HEK293 (cell line): ENCODE data around the gene MEG3.

Source experiments
- CTCF ChIA-PET: fragments of 350-600 bp; formaldehyde crosslinking; extraction: SDS; loops from one replicate; lab custom pipeline; 2021; ENCODE audit warnings: antibody characterized with exemption; lab: Yijun Ruan, JAX
- POLR2A ChIA-PET: fragments of 300-600 bp; formaldehyde crosslinking; extraction: SDS; loops from one replicate; lab custom pipeline; 2020; ENCODE audit warnings: antibody characterized with exemption, inconsistent platforms; lab: Yijun Ruan, JAX
- H3K27ac ChIP-seq: fragments of 200-500 bp; sonication (Bioruptor generic); 2 replicates; pipeline ENCODE4 v1.5.1; 2014; ENCODE audit warnings: low read depth, low read length, control low read depth, inconsistent platforms; ENCODE audit errors: extremely low read depth
- H3K36me3 ChIP-seq, 2 experiments: fragments of 200-500 bp in 1 of 2; sonication (Bioruptor generic) in 1 of 2; 1 replicate in 1 of 2; 2 replicates in 1 of 2; pipeline ENCODE4 v1.5.1; 2014 to 2017; ENCODE audit warnings: inconsistent platforms in 2 of 2, low read length in 2 of 2; ENCODE audit not compliant: control insufficient read depth in 2 of 2, insufficient read depth in 1 of 2
- H3K4me1 ChIP-seq: fragments of 200-500 bp; sonication (Bioruptor generic); 2 replicates; pipeline ENCODE4 v1.5.1; 2014; ENCODE audit warnings: mild to moderate bottlenecking, low read length, inconsistent platforms; ENCODE audit not compliant: control insufficient read depth, insufficient read depth
- H3K4me3 ChIP-seq: 2 replicates; pipeline ENCODE4 v1.5.1; 2011; ENCODE audit warnings: low read depth, mild to moderate bottlenecking, control low read depth, low read length, moderate library complexity
- H3K9me3 ChIP-seq: fragments of 200-500 bp; sonication (Bioruptor generic); 2 replicates; pipeline ENCODE4 v1.5.1; 2014; ENCODE audit warnings: low read depth, low read length, inconsistent platforms; ENCODE audit not compliant: control insufficient read depth, insufficient read depth
- GLI4 ChIP-seq: fragments of 450-650 bp; formaldehyde crosslinking; IDR thresholded peaks from 2 replicates; pipeline ENCODE4 v1.5.1; 2016; ENCODE audit warnings: missing biosample characterization, missing genetic modification characterization
- HOXA7 ChIP-seq: sonication (generic); formaldehyde crosslinking; IDR thresholded peaks from 2 replicates; pipeline ENCODE4 v1.8.1; 2022; ENCODE audit warnings: missing genetic modification reagents, borderline replicate concordance
- IKZF3 ChIP-seq: fragments of 450-650 bp; IDR thresholded peaks from 2 replicates; pipeline ENCODE4 v1.5.0; 2018; ENCODE audit warnings: missing biosample characterization, mild to moderate bottlenecking, missing genetic modification characterization, moderate library complexity
- KLF16 ChIP-seq: fragments of 450-650 bp; formaldehyde crosslinking; IDR thresholded peaks from 2 replicates; pipeline ENCODE4 v1.5.1; 2017; ENCODE audit warnings: missing biosample characterization, missing genetic modification characterization
- SALL2 ChIP-seq: fragments of 450-650 bp; formaldehyde crosslinking; IDR thresholded peaks from 2 replicates; pipeline ENCODE4 v1.5.0; 2017; ENCODE audit warnings: missing biosample characterization, mild to moderate bottlenecking, missing genetic modification characterization, borderline replicate concordance
- SP2 ChIP-seq: fragments of 450-650 bp; formaldehyde crosslinking; IDR thresholded peaks from 2 replicates; pipeline ENCODE4 v1.5.1; 2016; ENCODE audit warnings: missing biosample characterization, missing genetic modification characterization
- SP3 ChIP-seq: fragments of 450-650 bp; formaldehyde crosslinking; IDR thresholded peaks from 2 replicates; pipeline ENCODE4 v1.5.1; 2016; ENCODE audit warnings: missing biosample characterization, missing genetic modification characterization
- YY2 ChIP-seq: fragments of 450-650 bp; formaldehyde crosslinking; IDR thresholded peaks from 2 replicates; pipeline ENCODE4 v1.5.1; 2016; ENCODE audit warnings: missing biosample characterization, missing genetic modification characterization
- ZBTB21 ChIP-seq: fragments of 450-650 bp; formaldehyde crosslinking; IDR thresholded peaks from 2 replicates; pipeline ENCODE4 v1.5.1; 2017; ENCODE audit warnings: missing biosample characterization, missing genetic modification characterization
- ZNF121 ChIP-seq: fragments of 450-650 bp; formaldehyde crosslinking; IDR thresholded peaks from 2 replicates; pipeline ENCODE4 v1.5.1; 2016; ENCODE audit warnings: missing biosample characterization, missing genetic modification characterization
- ZNF155 ChIP-seq: fragments of 450-650 bp; formaldehyde crosslinking; IDR thresholded peaks from 2 replicates; pipeline ENCODE4 v1.5.1; 2016; ENCODE audit warnings: missing biosample characterization, missing genetic modification characterization
- ZNF292 ChIP-seq: fragments of 450-650 bp; formaldehyde crosslinking; IDR thresholded peaks from 2 replicates; pipeline ENCODE4 v1.5.1; 2016; ENCODE audit warnings: low read depth, missing biosample characterization, missing genetic modification characterization, borderline replicate concordance
- ZNF311 ChIP-seq: fragments of 450-650 bp; formaldehyde crosslinking; IDR thresholded peaks from 2 replicates; pipeline ENCODE4 v1.5.1; 2017; ENCODE audit warnings: missing biosample characterization, missing genetic modification characterization, borderline replicate concordance
- ZNF324 ChIP-seq: fragments of 450-650 bp; formaldehyde crosslinking; IDR thresholded peaks from 2 replicates; pipeline ENCODE4 v1.5.1; 2016; ENCODE audit warnings: missing biosample characterization, missing genetic modification characterization
- ZNF341 ChIP-seq: fragments of 450-650 bp; formaldehyde crosslinking; IDR thresholded peaks from 2 replicates; pipeline ENCODE4; 2016; ENCODE audit warnings: low read depth, missing biosample characterization, missing genetic modification characterization
- ZNF394 ChIP-seq: fragments of 450-650 bp; formaldehyde crosslinking; IDR thresholded peaks from 2 replicates; pipeline ENCODE4 v1.5.1; 2016; ENCODE audit warnings: missing biosample characterization, missing genetic modification characterization, mild to moderate bottlenecking, moderate library complexity, borderline replicate concordance
- ZNF610 ChIP-seq: fragments of 450-650 bp; formaldehyde crosslinking; IDR thresholded peaks from 2 replicates; pipeline ENCODE4 v1.5.1; 2016; ENCODE audit warnings: missing biosample characterization, missing genetic modification characterization, borderline replicate concordance
- ZNF670 ChIP-seq: fragments of 450-650 bp; formaldehyde crosslinking; IDR thresholded peaks from 2 replicates; pipeline ENCODE4 v1.5.1; 2016; ENCODE audit warnings: missing biosample characterization, missing genetic modification characterization, low read depth
- ZNF701 ChIP-seq: fragments of 450-650 bp; formaldehyde crosslinking; IDR thresholded peaks from 2 replicates; pipeline ENCODE4 v1.5.1; 2016; ENCODE audit warnings: missing biosample characterization, missing genetic modification characterization
- ZNF776 ChIP-seq: fragments of 450-650 bp; formaldehyde crosslinking; IDR thresholded peaks from 2 replicates; pipeline ENCODE4 v1.5.0; 2017; ENCODE audit warnings: missing biosample characterization, missing genetic modification characterization, borderline replicate concordance
- TF ChIP-seq, protein P1 (sequence below): fragments of 450-650 bp; formaldehyde crosslinking; IDR thresholded peaks from 2 replicates; pipeline ENCODE4 v1.5.1; 2017; ENCODE audit warnings: missing biosample characterization, missing genetic modification characterization
- TF ChIP-seq, protein P2 (sequence below): fragments of 450-650 bp; formaldehyde crosslinking; IDR thresholded peaks from 2 replicates; pipeline ENCODE4 v1.5.0; 2017; ENCODE audit warnings: missing biosample characterization, missing genetic modification characterization, borderline replicate concordance
- TF ChIP-seq, protein P3 (sequence below): fragments of 450-650 bp; formaldehyde crosslinking; IDR thresholded peaks from 2 replicates; pipeline ENCODE4 v1.5.1; 2016; ENCODE audit warnings: missing biosample characterization, missing genetic modification characterization
- TF ChIP-seq, protein P4 (sequence below): fragments of 450-650 bp; formaldehyde crosslinking; IDR thresholded peaks from 2 replicates; pipeline ENCODE4 v1.5.1; 2016; ENCODE audit warnings: missing biosample characterization, missing genetic modification characterization
- TF ChIP-seq, protein P5 (sequence below): fragments of 450-650 bp; formaldehyde crosslinking; IDR thresholded peaks from 2 replicates; pipeline ENCODE4 v1.5.1; 2017; ENCODE audit warnings: missing biosample characterization, missing genetic modification characterization

The MEG3 gene

DNA sequence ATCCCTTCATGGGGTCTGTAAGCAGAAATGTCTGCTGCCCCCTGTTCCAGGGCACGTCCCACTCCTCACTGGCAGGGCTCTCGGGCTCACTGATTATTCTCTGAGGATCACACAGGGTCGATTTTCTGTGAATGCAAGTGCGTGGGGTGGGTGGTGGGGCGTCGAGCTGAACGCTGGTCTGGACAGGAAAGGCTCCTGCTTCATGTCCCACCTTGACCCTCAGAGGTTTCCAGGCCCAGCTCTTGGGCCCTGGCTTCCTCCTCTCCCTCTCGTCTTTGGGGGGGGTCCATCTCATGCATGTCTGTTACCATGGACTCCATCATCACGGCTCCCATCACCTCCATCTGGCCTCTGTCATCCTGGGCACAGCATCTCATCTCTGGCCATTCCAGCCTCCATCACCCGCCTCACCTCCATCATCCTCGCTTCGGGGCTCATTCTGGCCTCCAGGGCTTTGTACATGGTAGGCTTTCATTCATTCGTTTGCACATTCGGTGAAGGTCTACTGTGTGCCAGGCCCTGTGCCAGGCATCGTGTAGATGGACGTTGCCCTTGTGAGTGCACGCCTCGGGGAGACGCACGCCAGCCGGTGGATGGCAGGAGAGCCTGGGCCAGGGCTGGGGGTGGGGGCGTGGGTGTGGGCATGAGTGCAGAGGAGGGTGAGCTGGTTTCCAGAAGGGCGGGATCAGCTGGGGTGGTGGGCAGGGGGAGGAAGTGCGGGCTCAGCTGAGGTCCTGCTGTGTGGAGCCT is 42.9 kb downstream of the MEG3 start:
- Histone ChIP-seq H3K4me1 (no peaks in the 10 kb centered on the region), H3K36me3 (no peaks in the 10 kb centered on the region), H3K27ac (no peak overlapping the region), H3K9me3 (no peaks in the 10 kb centered on the region), H3K4me3 (no peak overlapping the region)
- POLR2A ChIA-PET = no interaction called here
- TF ChIP-seq ZNF121 (tag by site-specific recombination) = no peak
- TF ChIP-seq, protein P1, sequence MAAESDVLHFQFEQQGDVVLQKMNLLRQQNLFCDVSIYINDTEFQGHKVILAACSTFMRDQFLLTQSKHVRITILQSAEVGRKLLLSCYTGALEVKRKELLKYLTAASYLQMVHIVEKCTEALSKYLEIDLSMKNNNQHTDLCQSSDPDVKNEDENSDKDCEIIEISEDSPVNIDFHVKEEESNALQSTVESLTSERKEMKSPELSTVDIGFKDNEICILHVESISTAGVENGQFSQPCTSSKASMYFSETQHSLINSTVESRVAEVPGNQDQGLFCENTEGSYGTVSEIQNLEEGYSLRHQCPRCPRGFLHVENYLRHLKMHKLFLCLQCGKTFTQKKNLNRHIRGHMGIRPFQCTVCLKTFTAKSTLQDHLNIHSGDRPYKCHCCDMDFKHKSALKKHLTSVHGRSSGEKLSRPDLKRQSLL (tag by site-specific recombination) = peak; percentile 67; the same call in 1 of the 2 replicates
- no peak for TF ChIP-seq ZNF341 (tag by site-specific recombination)
- no peak for TF ChIP-seq ZNF701 (tag by site-specific recombination)
- no peak for TF ChIP-seq KLF16 (tag by site-specific recombination)
- TF ChIP-seq, protein P2, sequence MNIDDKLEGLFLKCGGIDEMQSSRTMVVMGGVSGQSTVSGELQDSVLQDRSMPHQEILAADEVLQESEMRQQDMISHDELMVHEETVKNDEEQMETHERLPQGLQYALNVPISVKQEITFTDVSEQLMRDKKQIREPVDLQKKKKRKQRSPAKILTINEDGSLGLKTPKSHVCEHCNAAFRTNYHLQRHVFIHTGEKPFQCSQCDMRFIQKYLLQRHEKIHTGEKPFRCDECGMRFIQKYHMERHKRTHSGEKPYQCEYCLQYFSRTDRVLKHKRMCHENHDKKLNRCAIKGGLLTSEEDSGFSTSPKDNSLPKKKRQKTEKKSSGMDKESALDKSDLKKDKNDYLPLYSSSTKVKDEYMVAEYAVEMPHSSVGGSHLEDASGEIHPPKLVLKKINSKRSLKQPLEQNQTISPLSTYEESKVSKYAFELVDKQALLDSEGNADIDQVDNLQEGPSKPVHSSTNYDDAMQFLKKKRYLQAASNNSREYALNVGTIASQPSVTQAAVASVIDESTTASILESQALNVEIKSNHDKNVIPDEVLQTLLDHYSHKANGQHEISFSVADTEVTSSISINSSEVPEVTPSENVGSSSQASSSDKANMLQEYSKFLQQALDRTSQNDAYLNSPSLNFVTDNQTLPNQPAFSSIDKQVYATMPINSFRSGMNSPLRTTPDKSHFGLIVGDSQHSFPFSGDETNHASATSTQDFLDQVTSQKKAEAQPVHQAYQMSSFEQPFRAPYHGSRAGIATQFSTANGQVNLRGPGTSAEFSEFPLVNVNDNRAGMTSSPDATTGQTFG (tag by site-specific recombination) = no peak
- no peak for TF ChIP-seq IKZF3
- CTCF ChIA-PET = no interaction called here

DNA sequence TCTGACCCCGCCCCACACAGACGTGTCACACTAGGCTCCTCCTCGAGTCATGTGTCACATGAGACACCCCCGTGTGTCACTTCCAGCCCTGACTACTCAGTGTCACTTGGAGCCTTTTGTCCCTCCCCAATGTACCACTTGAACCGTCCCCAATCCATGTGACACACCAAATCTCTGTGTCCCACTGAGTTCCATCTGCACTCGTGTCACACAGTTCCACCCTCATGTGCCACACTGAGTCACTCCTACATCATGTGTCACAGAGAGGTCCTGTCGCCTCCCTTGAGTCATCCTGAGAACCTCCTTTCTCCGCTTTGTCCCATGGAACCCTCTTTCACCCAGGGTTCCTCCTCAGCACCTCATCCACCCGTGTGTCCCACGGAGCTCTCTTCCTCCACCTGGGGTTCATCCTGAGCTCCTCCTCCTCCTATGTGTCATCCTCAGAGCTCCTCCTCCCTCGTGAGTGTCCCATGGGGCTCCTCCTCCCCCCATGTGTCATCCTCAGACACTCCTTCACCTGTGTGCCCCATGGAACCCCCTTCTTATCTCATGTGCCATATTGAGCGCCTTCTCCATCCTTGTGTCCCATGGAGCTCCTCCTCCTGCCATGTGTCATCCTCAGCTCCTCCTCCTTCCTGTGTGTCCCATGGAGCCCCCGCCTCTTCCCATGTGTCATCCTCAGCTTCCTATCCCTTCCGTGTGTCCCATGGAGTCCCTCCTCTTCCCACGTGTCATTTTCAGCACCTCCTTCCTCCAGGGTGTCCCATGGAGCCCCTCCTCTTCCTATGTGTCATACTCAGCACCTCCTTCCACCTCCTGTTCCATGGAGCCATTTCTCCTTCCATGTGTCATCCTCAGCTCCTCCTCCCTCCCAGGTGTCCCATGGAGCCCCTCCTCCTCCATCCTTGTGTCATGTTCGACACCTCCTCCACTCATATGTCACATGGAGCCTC is 45.6 kb downstream of the MEG3 start:
- ChIA-PET CTCF (interaction anchor here (0.5 to 1.0 kb wide), 2 partner anchors 8 to 49 kb away, joined by 3 read pairs; no protein-coding TSS in a partner anchor), POLR2A (no interaction called here)
- H3K27ac ChIP-seq = no peak overlapping the region
- H3K4me3 ChIP-seq = no peak overlapping the region
- no peaks in the 10 kb centered on the region for H3K4me1 ChIP-seq
- no peaks in the 10 kb centered on the region for H3K9me3 ChIP-seq
- H3K36me3 ChIP-seq = no peaks in the 10 kb centered on the region
- 0 out of 2 replicates have a peak, but pooled peaks have one; percentile 13 for TF ChIP-seq YY2 (tag by site-specific recombination)
- TF ChIP-seq, protein P3, sequence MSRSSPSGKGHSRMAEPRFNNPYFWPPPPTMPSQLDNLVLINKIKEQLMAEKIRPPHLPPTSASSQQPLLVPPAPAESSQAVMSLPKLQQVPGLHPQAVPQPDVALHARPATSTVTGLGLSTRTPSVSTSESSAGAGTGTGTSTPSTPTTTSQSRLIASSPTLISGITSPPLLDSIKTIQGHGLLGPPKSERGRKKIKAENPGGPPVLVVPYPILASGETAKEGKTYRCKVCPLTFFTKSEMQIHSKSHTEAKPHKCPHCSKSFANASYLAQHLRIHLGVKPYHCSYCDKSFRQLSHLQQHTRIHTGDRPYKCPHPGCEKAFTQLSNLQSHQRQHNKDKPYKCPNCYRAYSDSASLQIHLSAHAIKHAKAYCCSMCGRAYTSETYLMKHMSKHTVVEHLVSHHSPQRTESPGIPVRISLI (tag by site-specific recombination) = no peak
- TF ChIP-seq ZNF394 (tag by site-specific recombination) = peak; percentile 73; the same call in 1 of the 2 replicates
- TF ChIP-seq ZNF292 (tag by site-specific recombination) = no peak
- TF ChIP-seq SP3 (tag by site-specific recombination) = peak; percentile 84
- no peak for TF ChIP-seq ZNF324 (tag by site-specific recombination)
- TF ChIP-seq HOXA7 (CRISPR knock-in tag) = no peak
- TF ChIP-seq SP2 (tag by site-specific recombination) = peak; percentile 48
- TF ChIP-seq ZNF311 = no peak
- TF ChIP-seq ZNF610 (tag by site-specific recombination) = no peak
- no peak for TF ChIP-seq ZNF155
- TF ChIP-seq, protein P4, sequence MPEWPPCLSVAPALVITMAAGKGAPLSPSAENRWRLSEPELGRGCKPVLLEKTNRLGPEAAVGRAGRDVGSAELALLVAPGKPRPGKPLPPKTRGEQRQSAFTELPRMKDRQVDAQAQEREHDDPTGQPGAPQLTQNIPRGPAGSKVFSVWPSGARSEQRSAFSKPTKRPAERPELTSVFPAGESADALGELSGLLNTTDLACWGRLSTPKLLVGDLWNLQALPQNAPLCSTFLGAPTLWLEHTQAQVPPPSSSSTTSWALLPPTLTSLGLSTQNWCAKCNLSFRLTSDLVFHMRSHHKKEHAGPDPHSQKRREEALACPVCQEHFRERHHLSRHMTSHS (tag by site-specific recombination) = no peak
- TF ChIP-seq, protein P5, sequence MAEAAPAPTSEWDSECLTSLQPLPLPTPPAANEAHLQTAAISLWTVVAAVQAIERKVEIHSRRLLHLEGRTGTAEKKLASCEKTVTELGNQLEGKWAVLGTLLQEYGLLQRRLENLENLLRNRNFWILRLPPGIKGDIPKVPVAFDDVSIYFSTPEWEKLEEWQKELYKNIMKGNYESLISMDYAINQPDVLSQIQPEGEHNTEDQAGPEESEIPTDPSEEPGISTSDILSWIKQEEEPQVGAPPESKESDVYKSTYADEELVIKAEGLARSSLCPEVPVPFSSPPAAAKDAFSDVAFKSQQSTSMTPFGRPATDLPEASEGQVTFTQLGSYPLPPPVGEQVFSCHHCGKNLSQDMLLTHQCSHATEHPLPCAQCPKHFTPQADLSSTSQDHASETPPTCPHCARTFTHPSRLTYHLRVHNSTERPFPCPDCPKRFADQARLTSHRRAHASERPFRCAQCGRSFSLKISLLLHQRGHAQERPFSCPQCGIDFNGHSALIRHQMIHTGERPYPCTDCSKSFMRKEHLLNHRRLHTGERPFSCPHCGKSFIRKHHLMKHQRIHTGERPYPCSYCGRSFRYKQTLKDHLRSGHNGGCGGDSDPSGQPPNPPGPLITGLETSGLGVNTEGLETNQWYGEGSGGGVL (tag by site-specific recombination) = 0 out of 2 replicates have a peak, but pooled peaks have one; percentile 13
- TF ChIP-seq GLI4 (tag by site-specific recombination) = no peak
- no peak for TF ChIP-seq ZNF670 (tag by site-specific recombination)
- 0 out of 2 replicates have a peak, but pooled peaks have one; percentile 35 for TF ChIP-seq ZBTB21 (tag by site-specific recombination)
- no peak for TF ChIP-seq ZNF341 (tag by site-specific recombination)
- TF ChIP-seq SALL2 (tag by site-specific recombination) = no peak
- TF ChIP-seq ZNF776 (tag by site-specific recombination) = no peak
